Activated T-cell treated with anti-CD3 and anti-CD28 coated beads for 24 hours (primary cell): ENCODE results near the gene PRDM7.
A peak's percentile ranks its signal among the peaks of the same experiment; 100 is the strongest.
"Not testable (repeated sequence)": the region's sequence is repeated elsewhere in the genome, so short reads cannot be mapped to it uniquely, and the experiment has no call there.

Experiments
- DNase-seq: peaks from one replicate; pipeline ENCODE4 v3.0.0-alpha.2; 2020; ENCODE audit warnings: low read depth

Gene PRDM7

GRCh38 chr16:90012991-90013745 is 64.0 kb downstream of the PRDM7 start:
- DNase-seq, result no peak

- DNase-seq, result no peak
Measured at GRCh38 chr16:90011908-90012501, 65.1 kb downstream of the PRDM7 start.

GRCh38 chr16:90011508-90011819 is 65.7 kb downstream of the PRDM7 start:
- no peak for DNase-seq

- DNase-seq, result no peak
Measured at GRCh38 chr16:90010676-90011507, 66.2 kb downstream of the PRDM7 start.

- DNase-seq, result no peak
Measured at GRCh38 chr16:90009172-90009899, 67.8 kb downstream of the PRDM7 start.

GRCh38 chr16:90008708-90009145 is 68.4 kb downstream of the PRDM7 start:
- DNase-seq, result peak; percentile 50

GRCh38 chr16:90007635-90008234 is 69.4 kb downstream of the PRDM7 start:
- DNase-seq, result not testable (repeated sequence)

GRCh38 chr16:90007015-90007414 is 70.1 kb downstream of the PRDM7 start:
- DNase-seq, result no peak
